Neural cell (in vitro differentiated cells): ENCODE data around the gene POLR3C. TPM values are rescaled to one million over a fixed set of nuclear protein-coding genes. Genes with fewer than 3 reads are reported as not detected.

Experiments
- H2AFZ ChIP-seq: fragments of 200-600, 300-800 bp; sonication (generic), shearing (Covaris generic); 2 replicates; pipeline ENCODE4 v1.6.0; 2014; ENCODE audit warnings: low read depth, mild to moderate bottlenecking, antibody characterized with exemption, low read length, moderate library complexity
- H3F3A ChIP-seq: fragments of 200-600 bp; shearing (Covaris generic); 2 replicates; pipeline ENCODE4 v1.6.1; 2016; ENCODE audit warnings: mild to moderate bottlenecking, moderate library complexity, mixed read lengths, antibody characterized with exemption, low read length; ENCODE audit not compliant: insufficient read depth, poor library complexity, severe bottlenecking
- H3K27ac ChIP-seq: fragments of 200-600, 300-800 bp; sonication (generic), shearing (Covaris generic); 2 replicates; pipeline ENCODE4 v1.5.1; 2014; ENCODE audit warnings: mild to moderate bottlenecking, low read length, moderate library complexity
- H3K27me3 ChIP-seq: fragments of 300-800, 200-600 bp; sonication (generic), shearing (Covaris generic); 2 replicates; pipeline ENCODE4 v1.6.0; 2014; ENCODE audit warnings: mild to moderate bottlenecking, low read depth, low read length, moderate library complexity; ENCODE audit not compliant: insufficient read depth
- H3K36me3 ChIP-seq: fragments of 300-800, 200-600 bp; sonication (generic), shearing (Covaris generic); 2 replicates; pipeline ENCODE4 v1.5.1; 2014; ENCODE audit warnings: mild to moderate bottlenecking, antibody characterized with exemption, low read length, moderate library complexity; ENCODE audit not compliant: insufficient read depth
- H3K4me2 ChIP-seq: fragments of 300-800, 200-600 bp; sonication (generic), shearing (Covaris generic); 2 replicates; pipeline ENCODE4 v1.6.0; 2014; ENCODE audit warnings: mild to moderate bottlenecking, low read length
- H3K4me3 ChIP-seq: fragments of 300-800, 200-600 bp; sonication (generic), shearing (Covaris generic); 2 replicates; pipeline ENCODE4 v1.5.1; 2014; ENCODE audit warnings: mild to moderate bottlenecking, low read length, moderate library complexity
- H3K79me2 ChIP-seq: fragments of 200-600 bp; shearing (Covaris generic); replicated peaks from 2 replicates; pipeline ENCODE4 v1.6.0; 2014; ENCODE audit warnings: mild to moderate bottlenecking, low read length, moderate library complexity; ENCODE audit not compliant: insufficient read depth
- H3K9ac ChIP-seq: fragments of 300-800, 200-600 bp; sonication (generic), shearing (Covaris generic); 2 replicates; pipeline ENCODE4 v1.6.1; 2016; ENCODE audit warnings: mild to moderate bottlenecking, low read length, mixed read lengths
- H3K9me2 ChIP-seq: fragments of 200-600 bp; shearing (Covaris generic); 2 replicates; pipeline ENCODE4 v1.6.1; 2016; ENCODE audit warnings: mild to moderate bottlenecking, low read length, mixed read lengths; ENCODE audit not compliant: insufficient read depth
- H3K9me3 ChIP-seq: fragments of 200-600, 300-800 bp; sonication (generic), shearing (Covaris generic); 2 replicates; pipeline ENCODE4 v1.6.1; 2016; ENCODE audit warnings: mild to moderate bottlenecking, mixed run types, low read length, moderate library complexity, mixed read lengths
- H4K20me1 ChIP-seq: fragments of 200-600 bp; shearing (Covaris generic); 2 replicates; pipeline ENCODE4 v1.6.1; 2016; ENCODE audit warnings: mild to moderate bottlenecking, mixed run types; ENCODE audit not compliant: insufficient read depth
- CTCF ChIP-seq: fragments of 450-650 bp; IDR thresholded peaks from 2 replicates; pipeline ENCODE4 v1.5.1; 2014; ENCODE audit warnings: antibody characterized with exemption, mild to moderate bottlenecking, moderate library complexity; ENCODE audit not compliant: poor library complexity, severe bottlenecking
- EP300 ChIP-seq: fragments of 450-650 bp; conservative IDR thresholded peaks from 2 replicates; pipeline ENCODE4 v1.6.1; 2014; ENCODE audit warnings: antibody characterized with exemption, mild to moderate bottlenecking, moderate library complexity; ENCODE audit not compliant: poor library complexity, severe bottlenecking
- EZH2 ChIP-seq: fragments of 200-600, 300-800 bp; shearing (Covaris generic), sonication (generic); IDR thresholded peaks from 2 replicates; pipeline ENCODE4 v1.6.1; 2014; ENCODE audit warnings: antibody characterized with exemption, low read length, borderline replicate concordance, mild to moderate bottlenecking; ENCODE audit not compliant: insufficient read depth, poor library complexity, severe bottlenecking
- MXI1 ChIP-seq: fragments of 450-650 bp; conservative IDR thresholded peaks from 2 replicates; pipeline ENCODE4 v1.6.1; 2014; ENCODE audit warnings: antibody characterized with exemption, mild to moderate bottlenecking; ENCODE audit not compliant: poor library complexity, severe bottlenecking
- POLR2AphosphoS5 ChIP-seq: IDR thresholded peaks from 2 replicates; pipeline ENCODE4 v1.6.1; 2012
- RAD21 ChIP-seq: fragments of 450-650 bp; conservative IDR thresholded peaks from 2 replicates; pipeline ENCODE4 v1.6.1; 2014; ENCODE audit warnings: antibody characterized with exemption, mild to moderate bottlenecking, moderate library complexity
- REST ChIP-seq: IDR thresholded peaks from 2 replicates; pipeline ENCODE4 v1.6.1; 2012; ENCODE audit warnings: borderline replicate concordance
- SMC3 ChIP-seq: fragments of 450-650 bp; conservative IDR thresholded peaks from 2 replicates; pipeline ENCODE4 v1.6.1; 2014; ENCODE audit warnings: antibody characterized with exemption, mild to moderate bottlenecking, moderate library complexity; ENCODE audit not compliant: poor library complexity
- TAF1 ChIP-seq: IDR thresholded peaks from 2 replicates; pipeline ENCODE4 v1.6.1; 2012; ENCODE audit warnings: low read depth
- polyA minus RNA-seq: library from RNA; depleted of rRNA, polyadenylated mRNA; stranded (reverse); fragments of >200 nt; gene quantifications from 2 replicates; pipeline ENCODE4 v1.2.3, GENCODE V29; 2014
- polyA plus RNA-seq: library from polyadenylated mRNA; depleted of rRNA; stranded (reverse); fragments of >200 nt; gene quantifications from 2 replicates; pipeline ENCODE4 v1.2.3, GENCODE V29; 2014

POLR3C gene
- polyA plus RNA-seq (30.1 and 33.1 TPM in 2 replicates), polyA minus RNA-seq (41.4 and 42.6 TPM in 2 replicates)

- H2AFZ ChIP-seq = peak within 1 kb of the TSS; percentile 85
- H3K27ac ChIP-seq = peak within 1 kb of the TSS; percentile 81
- H3K36me3 ChIP-seq = peaks cover 5% of the 10 kb centered on the region
- H3K79me2 ChIP-seq = peaks cover 20% of the 10 kb centered on the region
- peak within 1 kb of the TSS; percentile 78 for H3K4me2 ChIP-seq
- no peaks in the 10 kb centered on the region for H3K9me2 ChIP-seq
- TF ChIP-seq MXI1 (peak; percentile 93), SMC3 (peak; percentile 20), POLR2AphosphoS5 (peak; percentile 63), RAD21 (peak; percentile 25), EP300 (peak; percentile 34), REST (peak; percentile 68), EZH2 (no peak), CTCF (peak; percentile 35), TAF1 (peak; percentile 23)
- peak within 1 kb of the TSS; percentile 90 for H3K4me3 ChIP-seq
- no peaks in the 10 kb centered on the region for H3K27me3 ChIP-seq
- H3F3A ChIP-seq = no peaks in the 10 kb centered on the region
- peak within 1 kb of the TSS; percentile 83 for H3K9ac ChIP-seq
- no peaks in the 10 kb centered on the region for H3K9me3 ChIP-seq
- H4K20me1 ChIP-seq = no peaks in the 10 kb centered on the region
Measured at GRCh38 chr1:145823565-145824498, at the start of gene POLR3C, which contains the start of gene RNF115. Gene POLR3C, plus strand, starts transcription at chr1:145824200. Its CDS starts 1,577 bp downstream, at chr1:145825777. Gene RNF115, minus strand, starts transcription at chr1:145824095. Its CDS starts 222 bp downstream, at chr1:145823873.

DNA sequence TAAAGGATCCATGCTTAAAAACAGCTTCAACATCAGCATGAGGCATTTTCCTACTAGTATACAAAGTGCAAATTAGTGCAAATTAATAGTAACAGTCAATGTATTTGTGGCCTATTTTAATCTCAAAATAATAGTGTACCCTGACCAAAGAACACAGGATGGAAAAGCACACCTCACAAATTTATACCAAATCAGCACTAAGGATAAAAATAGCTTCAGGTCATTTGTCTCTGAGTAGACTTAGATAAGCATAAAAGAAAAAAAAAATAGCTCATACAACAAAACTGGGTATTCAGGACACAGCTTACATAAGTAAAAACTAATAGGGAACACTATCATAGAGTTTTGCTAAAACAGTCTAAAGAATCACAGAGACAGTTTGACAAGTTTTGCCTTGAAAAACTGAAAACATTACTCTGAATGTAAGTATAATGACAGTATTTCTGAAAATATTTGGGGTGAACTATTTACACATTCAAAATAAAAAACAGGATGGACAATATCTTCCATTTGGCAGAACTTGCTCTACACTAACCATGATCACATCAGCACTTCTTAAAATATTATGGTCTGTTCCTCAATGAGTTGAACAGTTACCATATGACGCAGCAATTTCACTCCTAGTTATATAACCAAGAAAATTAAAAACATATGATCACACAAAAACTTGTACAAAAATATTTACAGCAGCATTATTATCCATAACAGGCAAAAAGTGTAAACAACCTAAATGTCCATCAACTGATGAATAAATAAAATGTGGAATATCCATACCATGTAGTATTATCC, 46.4 kb upstream of the POLR3C start:
- no peak overlapping the region for H3K9ac ChIP-seq

More for the DNA sequence above, 46.4 kb upstream of the POLR3C start:
- H3K27me3 ChIP-seq = no peaks in the 10 kb centered on the region
- no peak overlapping the region for H3K4me2 ChIP-seq
- H3K9me3 ChIP-seq = no peaks in the 10 kb centered on the region
- no peaks in the 10 kb centered on the region for H4K20me1 ChIP-seq
- H2AFZ ChIP-seq = no peak overlapping the region
- H3K36me3 ChIP-seq = no peaks in the 10 kb centered on the region
- H3K4me3 ChIP-seq = no peak overlapping the region
- no peak for TF ChIP-seq SMC3
- TF ChIP-seq EP300 = no peak
- TF ChIP-seq MXI1 = no peak
- TF ChIP-seq POLR2AphosphoS5 = no peak
- TF ChIP-seq RAD21 = no peak
- no peak for TF ChIP-seq EZH2
- no peak for TF ChIP-seq REST
- TF ChIP-seq TAF1 = no peak
- no peak for TF ChIP-seq CTCF
- H3K79me2 ChIP-seq = no peaks in the 10 kb centered on the region
- no peaks in the 10 kb centered on the region for H3F3A ChIP-seq
- no peaks in the 10 kb centered on the region for H3K9me2 ChIP-seq
- H3K27ac ChIP-seq = no peak overlapping the region
